ENCODE data around the gene NCAM1.

The NCAM1 gene

GRCh38 chr11:112966561-112966960 is 5.3 kb downstream of the NCAM1 start:
- Histone ChIP-seq H2AFZ (no peak overlapping the region), H3K9me3 (ENCODE audit: control insufficient read depth, low read length) (no peaks in the 10 kb centered on the region), H3K4me3 (ENCODE audit: low read depth, low read length) (no peak overlapping the region), H3K4me1 (no peaks in the 10 kb centered on the region), H3K9ac (no peak overlapping the region), H3K36me3 (ENCODE audit: control insufficient read depth, insufficient read depth, low read length) (no peaks in the 10 kb centered on the region), H3K79me2 (no peaks in the 10 kb centered on the region), H3K4me2 (ENCODE audit: low read length) (no peak overlapping the region), H3K27ac (no peak overlapping the region), H3K27me3 (ENCODE audit: control insufficient read depth, insufficient read depth, low read length) (no peaks in the 10 kb centered on the region)
- no peak for TF ChIP-seq CTCF (IDR thresholded peaks at IDR 0.05)

- H3K4me2 ChIP-seq (ENCODE audit: low read length): no peak overlapping the region
- H3K79me2 ChIP-seq: no peaks in the 10 kb centered on the region
- H2AFZ ChIP-seq: no peak overlapping the region
- H3K9me3 ChIP-seq (ENCODE audit: control insufficient read depth, low read length): no peaks in the 10 kb centered on the region
- H3K36me3 ChIP-seq (ENCODE audit: control insufficient read depth, insufficient read depth, low read length): no peaks in the 10 kb centered on the region
- H3K4me1 ChIP-seq: no peaks in the 10 kb centered on the region
- no peak for TF ChIP-seq CTCF (IDR thresholded peaks at IDR 0.05)
- no peak overlapping the region for H3K4me3 ChIP-seq (ENCODE audit: low read depth, low read length)
- H3K27ac ChIP-seq: no peak overlapping the region
- H3K27me3 ChIP-seq (ENCODE audit: control insufficient read depth, insufficient read depth, low read length): no peaks in the 10 kb centered on the region
- no peak overlapping the region for H3K9ac ChIP-seq
These were observed 5.9 kb downstream of the NCAM1 start for GRCh38 chr11:112967082-112967481.

GRCh38 chr11:112968941-112969713 is 7.9 kb downstream of the NCAM1 start:
- Histone ChIP-seq H3K27me3 (ENCODE audit: control insufficient read depth, insufficient read depth, low read length) (no peaks in the 10 kb centered on the region), H3K4me3 (ENCODE audit: low read depth, low read length) (no peak overlapping the region), H3K79me2 (no peaks in the 10 kb centered on the region), H3K36me3 (ENCODE audit: control insufficient read depth, insufficient read depth, low read length) (no peaks in the 10 kb centered on the region), H3K9me3 (ENCODE audit: control insufficient read depth, low read length) (no peaks in the 10 kb centered on the region), H3K4me1 (no peaks in the 10 kb centered on the region), H3K27ac (no peak overlapping the region), H3K4me2 (ENCODE audit: low read length) (no peak overlapping the region), H3K9ac (no peak overlapping the region), H2AFZ (no peak overlapping the region)
- no peak for TF ChIP-seq CTCF (IDR thresholded peaks at IDR 0.05)

GRCh38 chr11:112971195-112971594 is 10.0 kb downstream of the NCAM1 start:
- Histone ChIP-seq H3K4me2 (ENCODE audit: low read length) (no peak overlapping the region), H2AFZ (no peak overlapping the region), H3K4me1 (no peaks in the 10 kb centered on the region), H3K27ac (no peak overlapping the region), H3K9ac (no peak overlapping the region), H3K9me3 (ENCODE audit: control insufficient read depth, low read length) (no peaks in the 10 kb centered on the region), H3K4me3 (ENCODE audit: low read depth, low read length) (no peak overlapping the region), H3K79me2 (no peaks in the 10 kb centered on the region), H3K36me3 (ENCODE audit: control insufficient read depth, insufficient read depth, low read length) (no peaks in the 10 kb centered on the region), H3K27me3 (ENCODE audit: control insufficient read depth, insufficient read depth, low read length) (no peaks in the 10 kb centered on the region)
- no peak for TF ChIP-seq CTCF (IDR thresholded peaks at IDR 0.05)

GRCh38 chr11:112971827-112972226 is 10.6 kb downstream of the NCAM1 start:
- Histone ChIP-seq H3K4me1 (no peaks in the 10 kb centered on the region), H3K27me3 (ENCODE audit: control insufficient read depth, insufficient read depth, low read length) (no peaks in the 10 kb centered on the region), H3K4me3 (ENCODE audit: low read depth, low read length) (no peak overlapping the region), H3K9me3 (ENCODE audit: control insufficient read depth, low read length) (no peaks in the 10 kb centered on the region), H3K9ac (no peak overlapping the region), H2AFZ (no peak overlapping the region), H3K4me2 (ENCODE audit: low read length) (no peak overlapping the region), H3K36me3 (ENCODE audit: control insufficient read depth, insufficient read depth, low read length) (no peaks in the 10 kb centered on the region), H3K27ac (no peak overlapping the region), H3K79me2 (no peaks in the 10 kb centered on the region)
- no peak for TF ChIP-seq CTCF (IDR thresholded peaks at IDR 0.05)
